Colonic mucosa (tissue), 4 donors: ENCODE results near the gene OR2G6. TPM values are rescaled to one million over a fixed set of nuclear protein-coding genes. Genes with fewer than 3 reads are reported as not detected.
"Not testable (repeated sequence)": the region's sequence is repeated elsewhere in the genome, so short reads cannot be mapped to it uniquely, and the experiment has no call there.

Experiments used
- DNase-seq: peaks from one replicate; pipeline ENCODE4 v3.0.0-alpha.2; 2020
- H3K27ac ChIP-seq: fragments of 200-600 bp; one replicate; pipeline ENCODE4 v1.8.0; 2021
- H3K27me3 ChIP-seq: fragments of 200-600 bp; one replicate; pipeline ENCODE4 v1.8.0; 2021
- H3K36me3 ChIP-seq: fragments of 200-600 bp; one replicate; pipeline ENCODE4 v1.8.0; 2021
- H3K4me1 ChIP-seq: fragments of 200-600 bp; one replicate; pipeline ENCODE4 v1.8.0; 2021; ENCODE audit warnings: mild to moderate bottlenecking
- H3K4me3 ChIP-seq: fragments of 200-600 bp; one replicate; pipeline ENCODE4 v1.8.0; 2021
- H3K9ac ChIP-seq, 2 donors: one replicate each; pipeline ENCODE4 v1.7.0; 2013; ENCODE audit warnings: control low read depth in 2 of 2, low read depth in 2 of 2, low read length in 2 of 2
- H3K9me3 ChIP-seq: fragments of 200-600 bp; one replicate; pipeline ENCODE4 v1.8.0; 2021
- CTCF ChIP-seq: fragments of 200-600 bp; IDR thresholded peaks from one replicate; pipeline ENCODE4 v1.8.0; 2022; ENCODE audit warnings: antibody characterized with exemption, mild to moderate bottlenecking
- intact Hi-C: fragments of 100-400 bp; cut with DNase I; formaldehyde crosslinking; loops from one replicate; pipeline ENCODE4 v1.14.1; 2022
- total RNA-seq, 2 donors: library from RNA; stranded (reverse); fragmentation: NEBNext Ultra II Directional in 1 of 2; extraction: Animal tissue kit (Norgen Biotek cat#: 25700) in 1 of 2; gene quantifications; one replicate each; pipeline ENCODE4 v1.2.1, GENCODE V29; 2021
- donor health status: healthy.
- donor health status: DM: no; HTN: no; CAD: no.
- donor health status: DM: no; HTN: no; CAD: no.

Gene OR2G6
- total RNA-seq: not detected

GRCh38 chr1:248507773-248508172, at the start of gene OR2G6:
Gene OR2G6 (plus strand): TSS chr1:248508073. CDS start chr1:248521647, 13,574 bp downstream.
- H3K9ac ChIP-seq, H3K36me3 ChIP-seq, H3K27ac ChIP-seq, H3K4me1 ChIP-seq, DNase-seq, intact Hi-C loops, H3K27me3 ChIP-seq, H3K4me3 ChIP-seq, H3K9me3 ChIP-seq: not testable (repeated sequence)

- H3K9me3 ChIP-seq, H3K4me3 ChIP-seq, H3K4me1 ChIP-seq, intact Hi-C loops, H3K27me3 ChIP-seq, H3K36me3 ChIP-seq, H3K9ac ChIP-seq, H3K27ac ChIP-seq, DNase-seq: not testable (repeated sequence)
Observed at GRCh38 chr1:248459117-248459516, 48.8 kb upstream of the OR2G6 start.

GRCh38 chr1:248471154-248471553, 36.7 kb upstream of the OR2G6 start:
- TF ChIP-seq CTCF: no peak
- intact Hi-C loops: no loop called here
- no peaks in the 10 kb centered on the region for H3K36me3 ChIP-seq

GRCh38 chr1:248472111-248472510, 35.8 kb upstream of the OR2G6 start:
- intact Hi-C loops, DNase-seq: not testable (repeated sequence)

More at GRCh38 chr1:248471154-248471553, 36.7 kb upstream of the OR2G6 start:
- Histone ChIP-seq H3K9me3 (no peaks in the 10 kb centered on the region), H3K9ac (no peak overlapping the region), H3K4me3 (no peak overlapping the region), H3K4me1 (no peaks in the 10 kb centered on the region), H3K27ac (no peak overlapping the region), H3K27me3 (no peaks in the 10 kb centered on the region)
- no peak for DNase-seq

GRCh38 chr1:248473051-248473450, 34.8 kb upstream of the OR2G6 start, which contains the start of gene OR2T3:
Gene OR2T3 (plus strand): TSS chr1:248473351. CDS start chr1:248473351, 0 bp downstream.
- H3K9me3 ChIP-seq, H3K4me1 ChIP-seq, DNase-seq, intact Hi-C loops, H3K36me3 ChIP-seq, H3K27ac ChIP-seq, H3K9ac ChIP-seq, H3K27me3 ChIP-seq, H3K4me3 ChIP-seq: not testable (repeated sequence)

More at GRCh38 chr1:248472111-248472510, 35.8 kb upstream of the OR2G6 start:
- H3K36me3 ChIP-seq, H3K27ac ChIP-seq, H3K4me1 ChIP-seq, H3K27me3 ChIP-seq, H3K9me3 ChIP-seq, H3K4me3 ChIP-seq, H3K9ac ChIP-seq: not testable (repeated sequence)

- H3K9ac ChIP-seq, H3K27ac ChIP-seq, DNase-seq, H3K9me3 ChIP-seq, H3K36me3 ChIP-seq, H3K4me3 ChIP-seq, H3K27me3 ChIP-seq, intact Hi-C loops, H3K4me1 ChIP-seq: not testable (repeated sequence)
Observed at GRCh38 chr1:248475660-248476059, 32.2 kb upstream of the OR2G6 start.

GRCh38 chr1:248481686-248482579, 25.9 kb upstream of the OR2G6 start:
- H3K4me3 ChIP-seq, intact Hi-C loops, H3K9me3 ChIP-seq, H3K9ac ChIP-seq, H3K4me1 ChIP-seq, H3K27me3 ChIP-seq, H3K36me3 ChIP-seq, H3K27ac ChIP-seq, DNase-seq: not testable (repeated sequence)

GRCh38 chr1:248488289-248488688, 19.6 kb upstream of the OR2G6 start, which contains the start of gene OR2T5:
Gene OR2T5 (plus strand): TSS chr1:248488589. CDS start chr1:248488589, 0 bp downstream.
- H3K9ac ChIP-seq, H3K36me3 ChIP-seq, H3K27ac ChIP-seq, H3K4me3 ChIP-seq, DNase-seq, H3K27me3 ChIP-seq, intact Hi-C loops, H3K4me1 ChIP-seq, H3K9me3 ChIP-seq: not testable (repeated sequence)

GRCh38 chr1:248496661-248497060, 11.2 kb upstream of the OR2G6 start:
- H3K9me3 ChIP-seq, H3K27ac ChIP-seq, H3K27me3 ChIP-seq, H3K4me1 ChIP-seq, H3K4me3 ChIP-seq, DNase-seq, H3K9ac ChIP-seq, H3K36me3 ChIP-seq, intact Hi-C loops: not testable (repeated sequence)

- H3K4me1 ChIP-seq, H3K27me3 ChIP-seq, DNase-seq, H3K36me3 ChIP-seq, intact Hi-C loops, H3K9me3 ChIP-seq, H3K27ac ChIP-seq, H3K4me3 ChIP-seq, H3K9ac ChIP-seq: not testable (repeated sequence)
Observed at GRCh38 chr1:248500305-248501035, 7.4 kb upstream of the OR2G6 start.

- H3K4me3 ChIP-seq, H3K27ac ChIP-seq, DNase-seq, H3K9me3 ChIP-seq, H3K9ac ChIP-seq, intact Hi-C loops, H3K27me3 ChIP-seq, H3K4me1 ChIP-seq, H3K36me3 ChIP-seq: not testable (repeated sequence)
Observed at GRCh38 chr1:248510217-248510616, 2.3 kb downstream of the OR2G6 start.
